Stomach (tissue), 9 donors: Measurements from ENCODE around the gene DHX8. TPM values are rescaled to one million over a fixed set of nuclear protein-coding genes. Genes with fewer than 3 reads are reported as not detected.

Source experiments
- DNase-seq, 2 donors: peaks; one replicate each; pipeline versions ENCODE4 v3.0.0 to v3.0.0-alpha.2; 2013 to 2019
- H3K27ac ChIP-seq, 5 donors: fragments of 200-600 bp in 4 of 5; sonication (generic) in 4 of 5; one replicate each; pipeline ENCODE4 v1.5.1; 2013 to 2019; ENCODE audit warnings: mild to moderate bottlenecking in 1 of 5, moderate library complexity in 1 of 5
- H3K27me3 ChIP-seq, 3 donors: fragments of 200-600 bp; sonication (generic); one replicate each; pipeline ENCODE4 v1.5.1; 2017 to 2019; ENCODE audit warnings: mixed run types in 1 of 3
- H3K36me3 ChIP-seq, 4 donors: fragments of 200-600 bp; sonication (generic); 1 replicate in 3 of 4; 2 replicates in 1 of 4; pipeline ENCODE4 v1.5.1; 2016 to 2019
- H3K4me1 ChIP-seq, 4 donors: fragments of 200-600 bp; sonication (generic); one replicate each; pipeline ENCODE4 v1.5.1; 2016 to 2019
- H3K4me3 ChIP-seq, 4 donors: fragments of 200-600 bp; sonication (generic) in 3 of 4; one replicate each; pipeline ENCODE4 v1.5.1; 2016 to 2019; ENCODE audit warnings: mild to moderate bottlenecking in 1 of 4
- H3K9me3 ChIP-seq, 4 donors: fragments of 200-600 bp; sonication (generic); one replicate each; pipeline ENCODE4 v1.5.1; 2016 to 2019
- EP300 ChIP-seq: sonication (generic); formaldehyde crosslinking; IDR thresholded peaks from one replicate; pipeline ENCODE4 v1.6.1; 2017; ENCODE audit warnings: antibody characterized with exemption
- POLR2A ChIP-seq, 4 donors: fragments of 450-650 bp; IDR thresholded peaks; one replicate each; pipeline ENCODE4 v1.6.1; 2016; ENCODE audit warnings: antibody characterized with exemption in 4 of 4, control low read depth in 2 of 4, mild to moderate bottlenecking in 1 of 4, moderate library complexity in 1 of 4
- POLR2AphosphoS5 ChIP-seq, 3 donors: sonication (generic); formaldehyde crosslinking; IDR thresholded peaks; one replicate each; pipeline ENCODE4 v1.6.1; 2016; ENCODE audit warnings: antibody characterized with exemption in 3 of 3
- WGBS, 5 donors: extraction: QIAGEN DNeasy Blood & Tissue Kit in 3 of 5; methylation state at CpG; one replicate each; pipeline versions ENCODE4 v1.1.5 to v1.1.7; 2013 to 2018; 5-methylcytosine and 5-hydroxymethylcytosine counted together
- intact Hi-C: fragments of 100-400 bp; cut with DNase I; formaldehyde crosslinking; loops from one replicate; pipeline ENCODE4 v1.15.1; 2023; ENCODE audit warnings: low total_unique reads
- polyA plus RNA-seq, 3 donors: library from polyadenylated mRNA; stranded (reverse); fragments of 200-250 nt; gene quantifications; one replicate each; pipeline ENCODE4 v1.2.3, GENCODE V29; 2013
- total RNA-seq, 5 donors: library from RNA; depleted of rRNA; stranded (reverse); fragments of >200 nt; gene quantifications; one replicate each; pipeline versions ENCODE4 v1.1.0 to v1.2.3, GENCODE V29; 2014 to 2016
- TF ChIP-seq, protein P1 (sequence below), 7 experiments: fragments of 450-650 bp in 4 of 7; fragments of 200-600 bp in 3 of 7; sonication (generic) in 3 of 7; IDR thresholded peaks; one replicate each; pipeline ENCODE4 v1.5.1; 2016 to 2019; ENCODE audit warnings: antibody characterized with exemption in 7 of 7, control low read depth in 2 of 7, mild to moderate bottlenecking in 1 of 7
- donor health status: healthy with polysubstance abuse.
- donor health status: Bipolar disorder and iron deficiency.
- donor health status: healthy.

Gene DHX8
- total and polyA plus RNA-seq, 8 donors: 9.2 to 137 (median 25.0) TPM

DNA sequence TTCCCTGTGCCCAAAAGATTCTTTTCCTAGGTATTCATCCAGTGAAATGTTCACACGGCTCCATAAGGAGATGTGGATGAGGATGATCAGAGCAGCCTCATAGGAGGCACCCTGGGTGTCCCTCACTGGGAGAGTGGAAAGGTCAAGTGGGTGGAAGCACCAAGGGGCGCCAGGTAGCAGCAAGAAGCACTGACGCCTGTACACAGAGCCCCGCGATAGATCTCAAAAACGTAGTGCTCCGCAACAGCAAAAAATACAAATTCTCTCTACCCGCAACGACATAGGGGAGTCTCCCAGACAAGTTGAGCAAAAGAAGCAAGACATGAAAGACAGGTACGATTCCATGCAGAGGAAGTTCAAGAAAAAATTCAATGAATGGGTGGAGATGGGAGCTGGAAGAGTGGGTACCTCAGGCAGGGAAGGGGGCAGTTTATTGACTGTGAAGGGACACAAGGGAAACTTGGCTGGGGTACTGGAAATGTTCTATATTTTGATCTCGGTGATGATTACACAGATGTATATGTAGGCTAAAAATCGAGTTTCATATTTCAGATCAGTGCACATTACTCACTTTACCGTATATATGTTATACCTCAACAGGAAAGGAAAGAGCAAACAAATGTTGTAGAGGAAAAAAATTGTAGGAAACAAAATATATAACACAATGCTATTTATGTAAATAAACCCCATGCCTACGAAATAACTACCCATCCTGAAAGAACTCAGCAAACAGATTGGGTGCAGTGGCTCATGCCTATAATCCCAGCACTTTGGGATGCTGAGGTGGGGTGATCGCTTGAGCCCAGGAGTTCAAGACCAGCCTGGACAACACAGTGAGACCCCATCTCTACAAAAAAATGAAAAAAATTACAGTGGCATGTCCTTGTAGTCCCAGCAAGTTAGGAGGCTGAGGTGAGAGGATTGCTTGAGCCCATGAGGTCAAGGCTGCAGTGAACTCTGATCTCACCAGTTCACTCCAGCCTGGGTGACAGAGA lies 80.1 kb downstream of the DHX8 start:
- no peak for DNase-seq
- TF ChIP-seq EP300 (no peak), POLR2A (IDR thresholded peaks at IDR 0.05) (no peak), POLR2AphosphoS5 (IDR thresholded peaks at IDR 0.05) (no peak)
- TF ChIP-seq, protein P1, sequence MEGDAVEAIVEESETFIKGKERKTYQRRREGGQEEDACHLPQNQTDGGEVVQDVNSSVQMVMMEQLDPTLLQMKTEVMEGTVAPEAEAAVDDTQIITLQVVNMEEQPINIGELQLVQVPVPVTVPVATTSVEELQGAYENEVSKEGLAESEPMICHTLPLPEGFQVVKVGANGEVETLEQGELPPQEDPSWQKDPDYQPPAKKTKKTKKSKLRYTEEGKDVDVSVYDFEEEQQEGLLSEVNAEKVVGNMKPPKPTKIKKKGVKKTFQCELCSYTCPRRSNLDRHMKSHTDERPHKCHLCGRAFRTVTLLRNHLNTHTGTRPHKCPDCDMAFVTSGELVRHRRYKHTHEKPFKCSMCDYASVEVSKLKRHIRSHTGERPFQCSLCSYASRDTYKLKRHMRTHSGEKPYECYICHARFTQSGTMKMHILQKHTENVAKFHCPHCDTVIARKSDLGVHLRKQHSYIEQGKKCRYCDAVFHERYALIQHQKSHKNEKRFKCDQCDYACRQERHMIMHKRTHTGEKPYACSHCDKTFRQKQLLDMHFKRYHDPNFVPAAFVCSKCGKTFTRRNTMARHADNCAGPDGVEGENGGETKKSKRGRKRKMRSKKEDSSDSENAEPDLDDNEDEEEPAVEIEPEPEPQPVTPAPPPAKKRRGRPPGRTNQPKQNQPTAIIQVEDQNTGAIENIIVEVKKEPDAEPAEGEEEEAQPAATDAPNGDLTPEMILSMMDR (IDR thresholded peaks at IDR 0.05): no peak
- intact Hi-C loops: no loop called here
- Histone ChIP-seq H3K27ac (no peak overlapping the region), H3K4me1 (peaks cover 0 to 9% (median 4%) of the 10 kb centered on the region in 4 donors), H3K36me3 (no peaks in the 10 kb centered on the region), H3K27me3 (peaks cover 0 to 40% (median 0%) of the 10 kb centered on the region in 3 donors), H3K9me3 (no peaks in the 10 kb centered on the region), H3K4me3 (no peak overlapping the region)
- 66 to 70% (median 69%) methylated on average over 15 of the region's 15 CpGs for WGBS, 5 donors

DNA sequence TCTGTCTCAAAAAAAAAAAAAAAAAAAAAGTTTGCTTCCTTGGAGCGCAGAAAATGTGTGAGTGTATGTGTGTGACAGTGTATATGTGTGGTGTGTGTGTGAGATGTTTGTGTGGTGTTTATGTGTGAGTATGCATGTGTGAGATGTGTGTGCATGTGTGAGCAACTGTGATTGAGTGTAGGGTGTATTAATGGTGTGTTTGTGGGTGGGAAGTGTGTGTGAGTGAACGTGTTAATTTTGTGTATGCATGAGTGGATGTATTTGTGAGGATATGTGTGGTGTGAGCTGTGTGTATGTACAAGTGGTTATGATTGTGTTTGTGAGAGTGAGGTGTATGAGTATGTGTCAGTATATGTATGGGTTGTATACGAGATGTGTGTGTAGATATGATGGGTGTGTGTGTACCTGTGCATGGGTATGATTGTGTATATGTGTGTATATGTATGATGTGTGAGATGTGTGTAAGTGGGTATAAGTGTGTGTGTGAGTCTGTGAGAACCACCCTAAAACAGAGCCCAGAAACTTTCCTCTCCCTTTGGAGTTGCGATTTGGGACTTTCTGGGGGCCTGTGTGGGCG lies 84.8 kb downstream of the DHX8 start:
- Histone ChIP-seq H3K4me1 (no peaks in the 10 kb centered on the region), H3K4me3 (no peak overlapping the region), H3K9me3 (no peaks in the 10 kb centered on the region), H3K27me3 (peaks cover 0 to 9% (median 0%) of the 10 kb centered on the region in 3 donors), H3K36me3 (no peaks in the 10 kb centered on the region), H3K27ac (no peak overlapping the region)
- no peak for DNase-seq
- intact Hi-C loops: no loop called here
- TF ChIP-seq POLR2A (IDR thresholded peaks at IDR 0.05): no peak
- TF ChIP-seq EP300: no peak
- TF ChIP-seq, protein P1 (IDR thresholded peaks at IDR 0.05): no peak
- TF ChIP-seq POLR2AphosphoS5 (IDR thresholded peaks at IDR 0.05): no peak
- WGBS, 5 donors: 78 to 90% (median 87%) methylated on average over 5 of the region's 5 CpGs

DNA sequence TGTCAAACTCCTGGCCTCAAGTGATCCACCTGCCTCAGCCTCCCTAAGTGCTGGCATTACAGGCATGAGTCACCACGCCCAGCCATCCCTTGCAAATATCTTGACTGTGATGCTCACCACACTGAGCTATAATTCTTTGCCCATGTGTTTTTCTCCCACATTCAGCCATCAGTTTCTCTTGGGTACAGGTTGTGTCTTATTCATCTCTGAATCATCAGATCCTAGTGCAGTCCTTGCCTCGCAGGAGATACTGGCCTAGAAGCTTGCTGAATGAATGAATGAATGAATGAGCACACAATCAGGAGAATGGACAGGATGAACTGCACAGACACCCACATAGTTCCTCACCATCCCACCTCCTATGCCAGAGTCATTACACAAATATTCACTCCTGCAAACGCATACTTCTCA lies 86.7 kb downstream of the DHX8 start:
- no peaks in the 10 kb centered on the region for H3K9me3 ChIP-seq

More for the DNA sequence above, 86.7 kb downstream of the DHX8 start:
- H3K36me3 ChIP-seq: no peaks in the 10 kb centered on the region
- no peak overlapping the region for H3K4me3 ChIP-seq
- TF ChIP-seq, protein P1 (IDR thresholded peaks at IDR 0.05): no peak
- TF ChIP-seq POLR2A (IDR thresholded peaks at IDR 0.05) (no peak), POLR2AphosphoS5 (IDR thresholded peaks at IDR 0.05) (no peak), EP300 (no peak)
- DNase-seq: no peak
- no peaks in the 10 kb centered on the region for H3K4me1 ChIP-seq
- intact Hi-C loops: no loop called here
- peaks cover 0 to under 1% (median 0%) of the 10 kb centered on the region in 3 donors for H3K27me3 ChIP-seq
- WGBS, 5 donors: 86 to 91% (median 89%) methylated on average over 3 of the region's 3 CpGs
- no peak overlapping the region for H3K27ac ChIP-seq
